Fibroblast of skin of back (primary cell): Measurements from ENCODE around the gene NGRN.
"Not testable (repeated sequence)": the region's sequence is repeated elsewhere in the genome, so short reads cannot be mapped to it uniquely, and the experiment has no call there.

Source experiments
- DNase-seq: peaks from one replicate; pipeline ENCODE4 v3.0.0-alpha.2; 2013

Gene NGRN

DNA sequence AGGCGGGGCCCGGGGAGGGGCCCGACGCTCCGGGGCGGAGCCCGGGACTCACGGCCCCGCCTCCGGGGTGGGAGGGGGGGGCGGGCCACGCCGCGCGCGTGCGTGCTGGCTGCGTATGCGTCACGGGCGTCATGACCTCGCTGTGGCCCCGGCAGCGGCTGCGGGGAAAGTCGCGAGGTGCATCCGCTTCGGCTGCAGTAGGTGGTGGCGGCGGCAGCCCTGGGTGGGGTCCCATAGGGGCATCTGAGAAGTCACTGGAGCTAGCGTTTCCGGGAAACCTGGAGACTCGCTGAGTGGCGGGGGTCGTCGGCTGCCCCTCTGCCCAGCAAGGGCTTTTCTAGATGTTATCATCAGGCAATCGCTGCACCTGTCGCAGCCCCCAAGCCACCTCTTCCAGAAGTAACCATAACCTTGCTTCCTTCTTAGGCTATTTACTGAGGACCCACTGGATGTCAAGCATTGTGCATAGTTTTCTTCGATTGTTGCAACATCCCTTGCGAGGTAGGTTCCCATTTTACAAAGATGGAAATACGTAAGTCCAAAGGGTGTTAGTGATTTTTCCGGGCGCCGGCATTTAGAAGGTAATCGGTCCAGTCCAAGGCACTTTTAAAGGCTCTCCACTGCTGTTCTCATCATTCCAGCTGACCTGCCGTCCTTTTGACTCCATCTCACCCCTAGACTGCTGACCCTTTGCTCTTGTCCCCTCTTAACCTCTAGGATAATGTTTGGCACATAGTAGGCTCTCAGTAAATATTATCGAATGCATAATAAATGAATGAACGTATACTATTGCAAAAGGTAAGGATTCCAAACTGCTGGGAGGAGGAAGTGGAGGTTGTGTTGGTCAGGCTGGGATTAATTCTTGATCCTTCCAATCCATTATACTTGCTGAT, 31.1 kb upstream of the NGRN start, which contains the start of gene GDPGP1:
GDPGP1 (plus strand) TSS at position 114 of the 893 bp plus-strand sequence. CDS start 6,700 bp downstream, outside the sequence.
- no peak for DNase-seq

DNA sequence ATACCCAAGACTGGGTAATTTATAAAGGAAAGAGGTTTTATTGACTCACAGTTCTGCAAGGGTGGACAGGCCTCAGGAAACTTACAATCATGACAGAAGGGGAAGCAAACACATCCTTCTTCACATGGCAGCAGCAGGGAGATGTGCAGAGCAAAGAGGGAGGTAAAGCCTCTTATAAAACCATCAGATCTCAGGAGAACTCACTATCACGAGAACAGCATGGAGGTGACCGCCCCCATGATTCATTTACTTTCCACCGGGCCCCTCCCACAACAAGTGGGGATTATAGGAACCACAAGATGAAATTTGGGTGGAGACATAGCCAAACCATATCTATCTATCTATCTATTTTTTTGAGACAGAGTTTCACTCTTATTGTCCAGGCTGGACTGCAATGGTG, 26.1 kb upstream of the NGRN start:
- no peak for DNase-seq

DNA sequence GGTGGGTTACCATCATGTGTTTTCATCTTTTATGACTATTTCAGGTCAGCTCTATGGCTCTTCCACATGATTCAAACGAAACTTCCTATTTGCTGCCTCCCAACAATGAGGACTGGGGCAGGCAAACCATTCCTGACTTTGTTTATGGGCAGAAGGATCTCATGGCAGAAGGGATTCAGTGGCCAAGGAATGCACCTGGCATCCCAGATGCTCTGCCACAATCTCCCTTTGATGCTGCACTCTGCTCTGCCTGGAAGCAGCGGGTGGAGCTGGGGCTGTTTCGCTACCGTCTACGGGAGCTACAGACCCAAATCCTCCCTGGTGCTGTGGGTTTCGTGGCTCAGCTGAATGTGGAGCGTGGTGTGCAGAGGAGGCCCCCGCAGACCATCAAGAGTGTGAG, 24.6 kb upstream of the NGRN start:
- DNase-seq: no peak

DNA sequence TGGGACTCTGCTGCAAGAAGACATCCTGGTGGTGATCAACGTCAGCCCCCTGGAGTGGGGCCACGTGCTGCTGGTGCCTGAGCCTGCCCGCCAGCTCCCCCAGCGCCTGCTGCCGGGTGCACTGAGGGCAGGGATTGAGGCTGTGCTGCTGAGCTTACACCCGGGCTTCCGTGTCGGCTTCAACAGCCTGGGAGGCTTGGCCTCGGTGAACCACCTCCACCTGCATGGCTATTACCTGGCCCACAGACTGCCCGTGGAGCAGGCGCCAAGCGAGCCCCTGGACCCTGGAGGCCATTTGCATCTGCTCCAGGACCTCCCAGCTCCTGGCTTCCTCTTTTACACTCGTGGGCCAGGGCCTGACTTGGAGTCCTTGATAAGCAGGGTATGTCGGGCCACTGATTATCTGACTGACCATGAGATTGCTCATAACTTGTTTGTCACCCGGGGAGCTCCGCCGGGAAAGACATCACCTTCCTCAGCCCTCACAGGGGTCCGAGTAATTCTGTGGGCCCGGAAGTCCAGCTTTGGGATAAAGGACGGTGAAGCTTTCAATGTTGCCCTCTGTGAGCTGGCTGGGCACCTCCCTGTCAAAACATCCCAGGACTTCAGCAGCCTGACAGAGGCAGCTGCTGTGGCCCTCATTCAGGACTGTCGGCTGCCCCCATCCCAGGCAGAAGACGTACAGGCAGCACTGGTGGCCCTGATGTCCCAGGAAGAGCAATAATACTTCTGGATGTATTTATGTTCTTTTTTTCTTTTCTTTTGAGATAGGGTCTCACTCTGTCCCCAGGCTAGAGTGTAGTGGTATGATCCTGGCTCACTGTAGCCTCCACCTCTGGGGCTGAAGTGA, 23.9 kb upstream of the NGRN start:
- DNase-seq: no peak

GRCh38 chr15:90243943-90244639, 21.4 kb upstream of the NGRN start:
- DNase-seq: no peak

DNA sequence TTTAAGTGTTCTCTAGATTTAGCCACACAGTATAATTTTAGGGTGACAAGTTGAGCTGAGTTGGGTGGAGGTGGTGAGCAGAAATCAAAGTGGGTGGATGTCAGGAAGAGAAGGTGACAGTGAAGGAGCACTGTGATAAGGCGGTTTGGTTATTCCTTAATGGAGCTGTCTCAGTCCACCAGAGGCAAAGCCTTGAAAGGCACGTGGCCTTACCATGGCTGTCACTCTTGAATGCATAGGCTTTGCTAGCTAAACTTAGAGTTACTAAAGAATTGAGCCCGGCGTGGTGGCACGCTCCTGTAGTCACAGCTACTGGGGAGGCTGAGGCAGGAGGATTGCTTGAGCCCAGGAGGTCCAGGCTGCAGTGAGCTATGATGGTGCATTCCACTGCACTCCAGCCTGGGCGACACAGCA, 16.7 kb upstream of the NGRN start:
- no peak for DNase-seq

GRCh38 chr15:90249203-90249863, 16.1 kb upstream of the NGRN start, which contains the start of gene TTLL13:
TSS of gene TTLL13 (plus strand) at chr15:90249556. CDS start at chr15:90250631, 1,075 bp downstream.
- DNase-seq: peak; percentile 87

DNA sequence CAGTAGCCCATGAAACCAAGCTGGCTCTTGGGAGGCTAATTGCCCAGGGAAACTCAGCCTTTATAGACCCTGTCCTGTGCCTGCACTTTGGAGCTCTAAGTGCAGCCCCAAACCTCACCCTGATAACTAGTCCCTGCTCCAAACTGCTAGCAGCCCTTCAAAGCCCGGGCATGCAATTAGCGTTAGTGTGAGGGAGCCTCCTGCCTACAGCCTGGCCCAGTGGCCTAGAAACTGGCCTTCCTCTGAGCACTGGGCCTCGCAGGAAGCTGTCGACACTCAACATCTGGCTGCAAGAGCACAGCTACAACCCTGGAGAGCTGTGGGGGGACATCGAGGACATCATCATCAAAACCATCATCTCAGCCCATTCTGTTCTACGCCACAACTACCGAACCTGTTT, 7.7 kb upstream of the NGRN start:
- no peak for DNase-seq

- peak; percentile 25 for DNase-seq
These were observed 5.9 kb upstream of the NGRN start for GRCh38 chr15:90259524-90259923.

DNA sequence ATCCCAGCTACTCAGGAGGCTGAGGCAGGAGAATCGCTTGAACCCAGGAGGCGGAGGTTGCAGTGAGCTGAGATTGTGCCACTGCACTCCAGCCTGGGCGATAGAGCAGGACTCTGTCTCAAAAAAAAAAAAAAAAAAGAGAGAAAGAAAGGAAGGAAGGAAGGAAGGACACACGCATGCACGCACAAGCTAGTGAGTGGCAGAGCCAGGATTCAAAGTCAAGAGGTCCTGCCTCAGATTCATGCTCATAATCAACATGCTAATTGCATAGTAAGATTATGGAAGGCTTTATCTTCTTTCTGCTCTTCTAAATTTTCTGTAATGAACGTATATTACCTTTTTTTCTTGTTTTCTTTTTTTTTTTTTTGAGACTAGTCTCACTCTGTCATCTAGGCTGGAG, 4.7 kb upstream of the NGRN start:
- not testable (repeated sequence) for DNase-seq

GRCh38 chr15:90261811-90262210, 3.7 kb upstream of the NGRN start:
- DNase-seq: no peak

DNA sequence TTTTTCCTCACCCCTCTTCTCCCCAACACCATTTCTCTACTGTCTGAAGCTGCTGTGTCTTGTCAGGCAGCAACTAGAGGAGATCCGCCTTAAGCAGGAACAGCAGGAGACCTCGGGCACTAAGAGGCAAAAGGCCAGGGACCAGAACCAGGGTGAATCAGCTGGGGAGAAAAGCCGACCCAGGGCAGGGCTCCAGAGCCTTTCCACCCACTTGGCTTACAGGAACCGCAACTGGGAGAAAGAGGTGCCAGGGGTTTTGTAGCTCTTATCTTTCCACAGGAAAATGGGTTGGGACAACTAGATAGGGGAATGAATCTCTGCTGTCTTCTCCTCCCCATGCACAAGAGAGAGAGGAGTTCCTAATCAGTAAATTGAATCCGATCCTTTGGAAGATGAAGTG, 3.0 kb upstream of the NGRN start:
- DNase-seq: no peak

DNA sequence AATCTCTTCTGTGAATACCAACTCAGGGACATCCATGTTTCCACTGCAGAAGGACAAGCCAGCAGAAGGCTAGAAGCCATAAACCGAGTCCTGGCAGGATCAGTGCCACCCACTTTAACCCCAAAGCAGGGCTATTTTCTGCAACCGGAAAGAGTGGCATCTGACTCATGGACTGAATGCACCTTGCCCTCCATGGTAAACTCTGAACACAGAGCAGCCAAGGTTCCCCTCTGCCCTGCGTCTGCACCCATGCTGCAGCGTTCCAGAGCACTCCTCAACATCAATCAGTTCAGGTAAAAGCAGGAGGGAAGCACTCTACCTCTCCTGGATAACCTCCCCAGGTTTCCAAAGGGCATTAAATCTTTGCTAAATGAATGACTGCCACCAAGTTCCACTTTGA, 801 bp upstream of the NGRN start:
- no peak for DNase-seq

GRCh38 chr15:90266061-90266431, 574 bp downstream of the NGRN start:
- peak; percentile 39 for DNase-seq

GRCh38 chr15:90266485-90266884, 1.0 kb downstream of the NGRN start:
- peak; percentile 36 for DNase-seq

DNA sequence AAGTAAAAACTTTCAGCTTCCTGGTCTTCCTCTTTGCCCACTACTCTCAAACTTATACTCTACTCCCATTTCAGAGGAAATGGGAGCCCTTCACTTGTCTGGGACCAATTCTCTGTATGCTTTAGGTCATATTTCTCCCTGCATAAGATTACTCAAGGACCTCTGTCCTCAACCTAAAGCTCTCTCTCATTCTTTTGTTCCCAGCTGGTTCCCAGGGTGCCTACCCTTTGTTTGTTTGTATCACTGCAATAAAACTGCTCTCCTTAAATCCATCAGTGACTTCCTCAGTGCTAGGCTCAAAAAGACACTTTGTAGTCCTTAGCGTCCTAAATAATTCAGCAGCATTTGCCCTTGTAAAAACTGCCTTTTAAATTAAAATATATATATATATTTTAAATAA, 2.9 kb downstream of the NGRN start:
- DNase-seq: no peak

DNA sequence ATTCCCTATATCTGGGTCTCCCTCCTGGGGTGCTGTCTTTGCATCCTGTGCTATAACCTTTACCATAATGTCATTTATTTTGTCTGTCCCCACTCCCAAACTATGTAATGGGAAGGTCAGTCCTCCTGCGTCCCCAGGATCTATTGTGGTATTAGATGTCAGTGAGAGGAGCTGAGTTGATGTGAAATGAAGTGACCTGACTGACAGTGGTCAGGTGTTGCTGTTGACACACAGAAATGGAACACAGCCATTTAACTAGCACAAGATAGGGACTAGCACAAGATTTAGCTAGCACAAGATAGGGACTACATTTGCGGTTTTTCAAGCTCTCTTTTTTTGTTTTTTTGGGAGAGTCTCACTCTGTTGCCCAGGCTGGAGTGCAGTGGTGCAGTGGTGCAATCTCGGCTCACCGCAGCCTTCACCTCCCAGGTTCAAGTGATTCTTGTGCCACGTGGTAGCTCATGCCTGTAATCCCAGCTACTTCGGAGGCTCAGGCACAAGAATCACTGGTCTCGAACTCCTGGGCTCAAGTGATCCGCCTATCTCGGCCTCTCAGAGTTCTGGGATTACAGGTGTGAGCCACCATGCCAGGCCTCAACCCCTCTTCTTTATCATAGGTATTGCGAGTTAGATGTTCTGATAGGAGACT, 5.2 kb downstream of the NGRN start:
- DNase-seq: no peak

GRCh38 chr15:90271459-90272166, 6.1 kb downstream of the NGRN start:
- no peak for DNase-seq

DNA sequence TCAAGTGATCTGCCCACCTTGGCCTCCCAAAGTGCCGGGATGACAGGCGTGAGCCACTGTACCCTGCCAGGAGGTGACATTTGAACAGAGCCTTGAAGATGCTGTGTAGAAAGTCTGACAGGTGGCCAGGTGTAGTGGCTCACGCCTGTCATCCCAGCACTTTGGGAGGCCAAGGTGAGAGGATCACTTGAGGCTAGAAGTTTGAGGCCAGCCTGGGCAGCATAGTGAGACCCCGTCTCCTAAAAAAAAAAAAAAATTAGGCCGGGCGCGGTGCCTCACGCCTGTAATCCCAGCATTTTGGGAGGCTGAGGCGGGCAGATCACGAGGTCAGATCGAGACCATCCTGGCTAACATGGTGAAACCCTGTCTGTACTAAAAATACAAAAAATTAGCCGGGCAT, 13.0 kb downstream of the NGRN start:
- DNase-seq: not testable (repeated sequence)

DNA sequence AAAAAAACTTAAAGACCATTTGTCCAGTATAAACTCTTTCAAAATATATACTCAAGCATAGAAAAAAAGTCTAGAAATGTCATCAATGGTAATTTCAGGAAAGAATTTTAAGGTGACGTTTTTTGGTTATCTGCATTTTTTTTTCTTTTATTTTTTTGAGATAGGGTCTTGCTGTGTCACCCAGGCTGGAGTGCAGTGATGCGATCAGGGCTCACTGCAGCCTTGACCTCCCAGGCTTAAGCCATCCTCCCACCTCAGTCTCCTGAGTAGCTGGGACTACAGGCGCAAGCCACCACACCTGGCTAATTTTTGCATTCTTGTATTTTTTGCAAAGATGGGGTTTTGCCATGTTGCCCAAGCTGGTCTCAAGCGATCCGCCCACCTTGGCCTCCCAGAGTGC, 15.3 kb downstream of the NGRN start:
- not testable (repeated sequence) for DNase-seq

DNA sequence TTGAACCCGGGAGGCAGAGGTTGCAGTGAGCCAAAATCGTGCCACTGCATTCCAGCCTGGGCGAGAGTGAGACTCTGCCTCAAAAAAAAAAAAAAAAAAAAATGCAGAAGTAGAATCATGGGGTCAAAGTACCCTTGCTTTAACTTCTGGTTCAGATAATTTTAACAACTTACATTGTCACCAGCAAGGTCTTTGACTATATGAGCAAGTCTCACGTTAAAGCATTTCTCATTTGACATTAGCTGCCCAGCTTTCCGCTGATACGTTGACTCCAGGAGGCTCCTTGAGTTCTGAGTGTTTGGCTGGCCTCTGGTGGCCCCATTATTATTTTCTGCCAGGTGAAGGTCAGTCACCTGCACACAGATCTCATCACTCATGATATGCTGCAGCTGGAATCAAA, 16.2 kb downstream of the NGRN start:
- not testable (repeated sequence) for DNase-seq
